H9 (cell line): ENCODE results near the gene OLA1. TPM values are rescaled to one million over a fixed set of nuclear protein-coding genes. Genes with fewer than 3 reads are reported as not detected.

Experiments used
- DNase-seq: peaks from one replicate; pipeline ENCODE4 v3.0.0-alpha.2; 2017
- H2AFZ ChIP-seq: one replicate; pipeline ENCODE4 v1.6.1; 2013; ENCODE audit warnings: mild to moderate bottlenecking, low read length, control low read depth, moderate library complexity
- H2AK5ac ChIP-seq: 2 replicates; pipeline ENCODE4 v1.6.1; 2013; ENCODE audit warnings: low read length, control low read depth, mixed read lengths; ENCODE audit not compliant: insufficient read length
- H2BK120ac ChIP-seq: one replicate; pipeline ENCODE4 v1.6.1; 2013; ENCODE audit warnings: low read depth, mild to moderate bottlenecking, low read length, control low read depth, inconsistent platforms; ENCODE audit not compliant: poor library complexity, severe bottlenecking
- H2BK12ac ChIP-seq: 2 replicates; pipeline ENCODE4 v1.6.1; 2013; ENCODE audit warnings: low read length, control low read depth, mixed read lengths, low read depth; ENCODE audit not compliant: insufficient read length
- H2BK15ac ChIP-seq: 2 replicates; pipeline ENCODE4 v1.6.1; 2013; ENCODE audit warnings: low read depth, low read length, control low read depth
- H2BK20ac ChIP-seq: one replicate; pipeline ENCODE4 v1.6.1; 2013; ENCODE audit warnings: low read depth, mild to moderate bottlenecking, low read length, control low read depth, inconsistent platforms; ENCODE audit not compliant: poor library complexity, severe bottlenecking
- H2BK5ac ChIP-seq: 2 replicates; pipeline ENCODE4 v1.6.1; 2013; ENCODE audit warnings: low read length, control low read depth, mixed read lengths; ENCODE audit not compliant: insufficient read length
- H3K14ac ChIP-seq: 2 replicates; pipeline ENCODE4 v1.6.1; 2013; ENCODE audit warnings: low read length, control low read depth; ENCODE audit not compliant: insufficient read depth
- H3K18ac ChIP-seq: 2 replicates; pipeline ENCODE4 v1.6.1; 2013; ENCODE audit warnings: low read depth, mild to moderate bottlenecking, mixed read lengths, low read length, control low read depth; ENCODE audit not compliant: insufficient read length
- H3K23ac ChIP-seq: 2 replicates; pipeline ENCODE4 v1.6.1; 2013; ENCODE audit warnings: low read length, control low read depth, mixed read lengths, low read depth; ENCODE audit not compliant: insufficient read length
- H3K23me2 ChIP-seq: 2 replicates; pipeline ENCODE4 v1.6.1; 2013; ENCODE audit warnings: low read depth, mild to moderate bottlenecking, mixed read lengths, low read length, control low read depth; ENCODE audit not compliant: insufficient read length, poor library complexity, severe bottlenecking
- H3K27ac ChIP-seq: 2 replicates; pipeline ENCODE4 v1.5.1; 2013; ENCODE audit warnings: low read length, control low read depth, mixed read lengths, low read depth; ENCODE audit not compliant: insufficient read length
- H3K27me3 ChIP-seq: 2 replicates; pipeline ENCODE4 v1.6.1; 2013; ENCODE audit warnings: low read length, control low read depth, inconsistent platforms; ENCODE audit not compliant: insufficient read depth
- H3K4ac ChIP-seq: 2 replicates; pipeline ENCODE4 v1.6.1; 2013; ENCODE audit warnings: low read depth, mild to moderate bottlenecking, control low read depth, inconsistent platforms, low read length, moderate library complexity
- H3K4me1 ChIP-seq: 2 replicates; pipeline ENCODE4 v1.6.1; 2013; ENCODE audit warnings: low read length, control low read depth, inconsistent platforms; ENCODE audit not compliant: insufficient read depth
- H3K4me2 ChIP-seq: 2 replicates; pipeline ENCODE4 v1.6.1; 2013; ENCODE audit warnings: low read length, control low read depth, mixed read lengths; ENCODE audit not compliant: insufficient read length, insufficient read depth
- H3K56ac ChIP-seq: 2 replicates; pipeline ENCODE4 v1.6.1; 2013; ENCODE audit warnings: low read depth, mild to moderate bottlenecking, mixed read lengths, low read length, control low read depth; ENCODE audit not compliant: insufficient read length
- H3K79me1 ChIP-seq: 2 replicates; pipeline ENCODE4 v1.6.1; 2013; ENCODE audit warnings: low read depth, mild to moderate bottlenecking, moderate library complexity, low read length, control low read depth, inconsistent platforms; ENCODE audit not compliant: insufficient read depth, poor library complexity, severe bottlenecking
- H3K79me2 ChIP-seq: 2 replicates; pipeline ENCODE4 v1.6.1; 2013; ENCODE audit warnings: low read length, control low read depth, inconsistent platforms; ENCODE audit not compliant: insufficient read depth
- H3K9ac ChIP-seq: 2 replicates; pipeline ENCODE4 v1.6.1; 2013; ENCODE audit warnings: low read length, control low read depth, mixed read lengths; ENCODE audit not compliant: insufficient read length; ENCODE audit errors: extremely low read depth
- H3K9me3 ChIP-seq: one replicate; pipeline ENCODE4 v1.6.1; 2013; ENCODE audit warnings: low read depth, low read length, inconsistent platforms; ENCODE audit not compliant: control insufficient read depth
- H3T11ph ChIP-seq: one replicate; pipeline ENCODE4 v1.6.1; 2013; ENCODE audit warnings: mild to moderate bottlenecking, low read length, control low read depth, inconsistent platforms
- H4K20me1 ChIP-seq: one replicate; pipeline ENCODE4 v1.6.1; 2013; ENCODE audit not compliant: control insufficient read depth, insufficient read length, insufficient read depth
- H4K5ac ChIP-seq: 2 replicates; pipeline ENCODE4 v1.6.1; 2013; ENCODE audit warnings: low read depth, mild to moderate bottlenecking, mixed read lengths, low read length, control low read depth; ENCODE audit not compliant: insufficient read length
- H4K8ac ChIP-seq: replicated peaks from 2 replicates; pipeline ENCODE4 v1.6.1; 2013; ENCODE audit warnings: low read length, control low read depth, mixed read lengths, low read depth; ENCODE audit not compliant: insufficient read length
- H4K91ac ChIP-seq: 2 replicates; pipeline ENCODE4 v1.6.1; 2013; ENCODE audit warnings: low read depth, mild to moderate bottlenecking, moderate library complexity, mixed read lengths, low read length, control low read depth; ENCODE audit not compliant: insufficient read length
- H3K27ac Mint-ChIP-seq, 3 experiments: 2 replicates in 2 of 3; 3 replicates in 1 of 3; pipeline ENCODE4 v1.8.0; 2020 to 2021; ENCODE audit warnings: mixed read lengths in 3 of 3, mild to moderate bottlenecking in 1 of 3, moderate library complexity in 1 of 3
- H3K27me3 Mint-ChIP-seq: 2 replicates; pipeline ENCODE4 v1.8.0; 2021; ENCODE audit warnings: low read depth, mild to moderate bottlenecking, moderate library complexity, mixed read lengths
- H3K36me3 Mint-ChIP-seq, 3 experiments: 2 replicates in 2 of 3; 3 replicates in 1 of 3; pipeline ENCODE4 v1.8.0; 2020 to 2021; ENCODE audit warnings: low read depth in 3 of 3, mixed read lengths in 3 of 3; ENCODE audit not compliant: insufficient read depth in 1 of 3
- H3K4me1 Mint-ChIP-seq, 2 experiments: 2 replicates each; pipeline ENCODE4 v1.8.0; 2020; ENCODE audit warnings: mixed read lengths in 2 of 2
- H3K4me3 Mint-ChIP-seq, 2 experiments: 2 replicates in 1 of 2; 3 replicates in 1 of 2; pipeline ENCODE4 v1.8.0; 2020 to 2021; ENCODE audit warnings: mild to moderate bottlenecking in 2 of 2, mixed read lengths in 2 of 2, moderate library complexity in 1 of 2
- H3K9me3 Mint-ChIP-seq, 2 experiments: 2 replicates in 1 of 2; 3 replicates in 1 of 2; pipeline ENCODE4 v1.8.0; 2020; ENCODE audit warnings: mild to moderate bottlenecking in 2 of 2, mixed read lengths in 2 of 2, moderate library complexity in 1 of 2
- CTCF ChIP-seq: fragments of 200-600 bp; sonication (generic); conservative IDR thresholded peaks from 3 replicates; pipeline ENCODE4 v1.8.0; 2021; ENCODE audit warnings: antibody characterized with exemption, mild to moderate bottlenecking
- WGBS: extraction: QIAGEN DNeasy Blood & Tissue Kit; methylation state at CpG from one replicate; pipeline ENCODE4 v1.1.7; 2013; ENCODE audit warnings: missing lambda C conversion rate, low lambda C conversion rate, mixed read lengths; ENCODE audit not compliant: insufficient read length; ENCODE audit errors: extremely low coverage; 5-methylcytosine and 5-hydroxymethylcytosine counted together
- total RNA-seq: library from RNA; stranded (reverse); gene quantifications from 2 replicates; pipeline ENCODE4 v1.2.1, GENCODE V29; 2021

The OLA1 gene
- total RNA-seq, 1 experiment from 2014 or later, result 133 TPM

DNA sequence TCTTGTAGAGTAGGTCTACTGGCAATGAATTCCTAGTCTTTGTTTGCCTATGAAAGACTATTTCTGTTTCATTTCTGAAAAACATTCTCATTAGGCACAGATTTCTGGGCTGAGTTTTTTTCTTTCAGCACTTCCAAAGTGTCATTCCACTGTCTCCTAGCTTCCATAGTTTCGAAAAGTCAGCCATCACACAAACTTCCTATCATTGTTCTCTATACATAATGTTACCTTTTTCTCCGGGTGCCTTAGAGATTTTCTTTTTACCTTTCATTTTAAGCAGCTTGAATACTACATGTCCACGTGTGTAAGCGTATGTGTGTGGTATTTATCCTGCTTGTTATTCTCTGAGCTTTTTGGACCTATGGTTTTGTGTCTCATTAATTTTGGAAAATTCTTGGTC lies 55.7 kb downstream of the OLA1 start:
- DNase-seq, result no peak
- Histone ChIP-seq H3K4ac (no peak overlapping the region), H2BK12ac (no peak overlapping the region), H2BK120ac (no peak overlapping the region), H3K56ac (no peak overlapping the region), H3K27ac (no peak overlapping the region), H4K8ac (no peak overlapping the region), H3K4me1 (no peaks in the 10 kb centered on the region), H3K14ac (no peak overlapping the region), H3K79me2 (no peaks in the 10 kb centered on the region; the same call in 1 of the 2 replicates), H3K23ac (no peak overlapping the region), H3K18ac (no peak overlapping the region), H3K4me2 (no peak overlapping the region), H3K9ac (no peak overlapping the region), H4K5ac (no peak overlapping the region), H3T11ph (no peak overlapping the region), H2BK5ac (no peak overlapping the region), H2BK15ac (no peak overlapping the region), H3K9me3 (no peaks in the 10 kb centered on the region), H4K91ac (no peak overlapping the region), H3K27me3 (no peaks in the 10 kb centered on the region), H2AFZ (no peak overlapping the region), H4K20me1 (no peaks in the 10 kb centered on the region), H3K23me2 (no peaks in the 10 kb centered on the region), H3K79me1 (no peaks in the 10 kb centered on the region), H2BK20ac (no peak overlapping the region), H2AK5ac (no peak overlapping the region)
- TF ChIP-seq CTCF, result no peak
- H3K9me3 Mint-ChIP-seq, result no peaks in the 10 kb centered on the region; a peak in 3 of 5 replicates
- no peaks in the 10 kb centered on the region for H3K27me3 Mint-ChIP-seq
- H3K27ac Mint-ChIP-seq, result no peak overlapping the region
- H3K4me3 Mint-ChIP-seq, result no peak overlapping the region; a peak in 1 of 5 replicates
- H3K4me1 Mint-ChIP-seq, result peaks cover 4 to 5% of the 10 kb centered on the region in 2 experiments; a peak in 3 of 4 replicates
- peaks cover 0 to 6% (median 5%) of the 10 kb centered on the region in 3 experiments; a peak in 4 of 7 replicates for H3K36me3 Mint-ChIP-seq
- WGBS, result no CpG with 5 or more reads among the region's 4 CpGs
